Activated effector memory CD4-positive, alpha-beta T cell treated with anti-CD3 and anti-CD28 coated beads, Interleukin-2, amount 50 U/mL, for 16 hours (primary cell): ENCODE data around the gene INPP5J.
"Not testable (repeated sequence)": the region's sequence is repeated elsewhere in the genome, so short reads cannot be mapped to it uniquely, and the experiment has no call there.

ENCODE experiments used
- DNase-seq: peaks from one replicate; pipeline ENCODE4 v3.0.0-alpha.2; 2020

INPP5J gene, protein sequence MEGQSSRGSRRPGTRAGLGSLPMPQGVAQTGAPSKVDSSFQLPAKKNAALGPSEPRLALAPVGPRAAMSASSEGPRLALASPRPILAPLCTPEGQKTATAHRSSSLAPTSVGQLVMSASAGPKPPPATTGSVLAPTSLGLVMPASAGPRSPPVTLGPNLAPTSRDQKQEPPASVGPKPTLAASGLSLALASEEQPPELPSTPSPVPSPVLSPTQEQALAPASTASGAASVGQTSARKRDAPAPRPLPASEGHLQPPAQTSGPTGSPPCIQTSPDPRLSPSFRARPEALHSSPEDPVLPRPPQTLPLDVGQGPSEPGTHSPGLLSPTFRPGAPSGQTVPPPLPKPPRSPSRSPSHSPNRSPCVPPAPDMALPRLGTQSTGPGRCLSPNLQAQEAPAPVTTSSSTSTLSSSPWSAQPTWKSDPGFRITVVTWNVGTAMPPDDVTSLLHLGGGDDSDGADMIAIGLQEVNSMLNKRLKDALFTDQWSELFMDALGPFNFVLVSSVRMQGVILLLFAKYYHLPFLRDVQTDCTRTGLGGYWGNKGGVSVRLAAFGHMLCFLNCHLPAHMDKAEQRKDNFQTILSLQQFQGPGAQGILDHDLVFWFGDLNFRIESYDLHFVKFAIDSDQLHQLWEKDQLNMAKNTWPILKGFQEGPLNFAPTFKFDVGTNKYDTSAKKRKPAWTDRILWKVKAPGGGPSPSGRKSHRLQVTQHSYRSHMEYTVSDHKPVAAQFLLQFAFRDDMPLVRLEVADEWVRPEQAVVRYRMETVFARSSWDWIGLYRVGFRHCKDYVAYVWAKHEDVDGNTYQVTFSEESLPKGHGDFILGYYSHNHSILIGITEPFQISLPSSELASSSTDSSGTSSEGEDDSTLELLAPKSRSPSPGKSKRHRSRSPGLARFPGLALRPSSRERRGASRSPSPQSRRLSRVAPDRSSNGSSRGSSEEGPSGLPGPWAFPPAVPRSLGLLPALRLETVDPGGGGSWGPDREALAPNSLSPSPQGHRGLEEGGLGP

DNA sequence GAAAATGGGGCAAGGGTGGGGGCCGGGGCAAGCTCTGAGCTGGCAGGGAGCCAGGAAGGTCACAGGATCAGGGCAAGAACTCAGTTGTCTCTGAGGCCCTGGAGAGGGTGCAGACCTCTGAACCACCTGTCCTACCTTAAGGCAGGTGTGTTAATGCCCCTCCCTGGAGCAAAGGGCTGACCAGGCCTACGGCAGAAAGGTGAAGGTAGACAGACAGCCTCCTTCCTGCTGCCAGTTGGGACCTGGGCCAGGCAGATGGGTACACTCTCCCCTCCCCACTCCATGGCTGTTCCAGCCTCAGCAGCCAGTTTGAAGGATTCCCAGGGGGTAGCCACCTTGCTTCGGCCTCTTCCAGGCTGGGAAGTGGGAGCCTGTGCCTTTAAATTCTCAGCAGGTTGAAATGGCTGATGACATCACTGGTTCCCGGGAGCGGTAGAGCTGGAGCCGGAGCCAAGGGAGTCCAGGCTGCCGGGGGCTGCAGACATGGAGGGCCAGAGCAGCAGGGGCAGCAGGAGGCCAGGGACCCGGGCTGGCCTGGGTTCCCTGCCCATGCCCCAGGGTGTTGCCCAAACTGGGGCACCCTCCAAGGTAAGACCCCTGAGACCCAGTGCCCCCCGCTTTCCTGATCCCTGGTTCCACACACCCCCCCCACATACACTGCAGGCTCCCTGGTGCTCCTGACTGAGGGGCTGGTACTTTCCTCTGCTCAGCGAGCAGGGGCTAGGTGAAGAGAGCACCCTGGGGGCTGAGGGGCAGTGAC is at the start of gene INPP5J:
TSS of gene INPP5J (plus strand) at position 435 of the 760 bp plus-strand sequence. CDS start at position 484, 49 bp downstream.
- no peak for DNase-seq

DNA sequence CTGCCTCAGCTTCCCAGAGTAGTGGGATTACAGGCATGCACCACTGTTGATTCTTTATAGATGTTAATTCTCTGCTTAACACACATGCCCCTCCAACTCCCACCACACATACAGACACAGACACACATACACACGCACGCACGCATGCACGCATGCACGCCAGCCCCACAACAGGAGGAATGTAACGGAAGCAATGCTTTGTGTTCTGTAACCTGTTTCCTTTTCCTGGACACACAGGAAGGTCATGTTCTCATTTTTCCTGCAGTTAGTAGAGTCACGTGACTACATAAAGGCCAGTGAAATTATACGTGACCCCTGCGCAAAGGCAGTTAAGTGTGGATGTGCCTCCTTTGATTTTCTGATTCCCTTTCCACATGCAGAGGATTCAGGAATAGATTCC is 49.6 kb upstream of the INPP5J start:
- DNase-seq: not testable (repeated sequence)

DNA sequence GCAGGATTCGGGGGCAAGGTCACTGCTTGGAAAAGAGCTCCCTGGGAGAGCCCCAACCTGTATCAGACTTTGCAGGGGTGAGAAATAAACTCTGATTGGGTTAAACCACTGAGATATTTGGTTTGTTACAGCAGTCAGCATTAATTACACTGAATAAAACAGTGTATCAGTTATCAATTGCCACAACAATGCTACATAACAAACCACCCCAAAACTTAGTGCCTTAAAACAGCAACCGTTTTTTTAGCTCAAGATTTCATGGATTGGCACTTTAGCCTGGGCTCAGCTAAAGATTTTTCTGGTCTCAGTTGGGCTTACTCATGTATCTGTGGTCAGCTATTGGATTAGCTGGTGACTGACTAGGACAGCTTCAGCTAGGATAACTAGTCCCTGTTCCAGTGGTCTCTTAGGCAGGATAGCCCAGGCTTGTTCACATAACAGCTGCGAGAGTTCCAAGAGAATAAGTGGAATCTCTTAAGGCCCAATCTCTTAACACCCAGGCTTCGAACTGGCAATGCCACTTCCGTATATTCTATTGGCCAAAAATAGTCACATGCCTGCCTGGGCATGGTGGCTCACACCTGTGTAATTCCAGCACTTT is 49.1 kb upstream of the INPP5J start:
- DNase-seq: not testable (repeated sequence)

DNA sequence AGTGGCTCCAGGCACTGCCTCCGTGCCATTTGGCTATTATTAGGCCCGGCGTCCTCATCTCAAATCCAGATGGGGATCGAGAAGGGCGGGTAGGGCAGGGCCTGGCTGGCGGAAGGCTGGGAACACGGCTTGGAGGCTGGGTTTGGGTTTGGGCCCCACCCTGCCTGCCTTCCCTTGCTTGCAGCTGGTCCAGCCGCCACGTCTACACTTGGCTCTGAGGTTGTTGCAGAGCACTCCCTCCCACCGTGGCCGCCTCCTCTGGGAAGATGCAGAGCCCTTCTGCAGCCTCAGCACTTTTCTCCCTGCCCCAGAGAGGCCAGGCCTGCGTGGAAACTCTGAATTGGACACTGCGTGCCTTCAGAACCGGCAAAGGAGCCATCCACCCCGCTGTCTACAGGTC is 46.8 kb upstream of the INPP5J start:
- no peak for DNase-seq

DNA sequence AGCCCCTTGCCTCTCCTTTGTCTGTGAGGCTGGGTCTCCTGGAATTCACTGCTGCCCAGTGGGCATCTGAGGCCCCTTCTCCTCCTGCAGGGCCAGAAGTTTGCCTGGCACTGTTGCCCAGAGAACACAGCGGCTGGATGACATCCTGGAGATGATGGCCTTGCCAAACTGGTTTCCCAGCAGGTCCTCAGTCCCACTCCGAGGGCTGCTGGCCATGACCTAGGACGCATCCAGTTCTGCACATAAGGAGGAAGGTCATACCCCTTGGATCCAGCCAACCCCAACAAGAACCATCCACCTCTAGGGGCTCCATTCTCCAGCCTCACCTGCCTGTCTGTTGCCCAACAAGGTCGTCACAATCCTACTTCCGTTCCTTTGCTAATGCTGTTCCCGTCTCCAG is 45.1 kb upstream of the INPP5J start:
- no peak for DNase-seq

DNA sequence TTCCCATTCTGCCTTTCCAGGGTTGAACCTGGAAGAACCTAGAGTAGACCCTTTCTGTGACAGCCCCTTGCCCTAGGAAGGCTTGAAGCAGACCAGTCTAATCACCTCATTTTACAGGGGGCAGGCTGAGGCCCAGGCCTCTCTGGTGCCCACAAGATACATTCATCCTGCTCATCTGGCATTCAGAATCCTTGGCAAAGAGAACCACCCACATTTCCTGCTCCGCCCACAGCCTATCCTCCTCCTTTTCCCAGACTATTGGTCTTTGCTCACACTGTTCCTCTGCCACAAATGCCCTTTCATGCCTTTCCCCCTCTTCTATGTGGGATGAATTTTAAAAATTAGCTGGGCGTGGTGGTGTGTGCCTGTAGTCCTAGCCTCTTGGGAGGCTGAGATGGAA is 44.4 kb upstream of the INPP5J start:
- DNase-seq: not testable (repeated sequence)

DNA sequence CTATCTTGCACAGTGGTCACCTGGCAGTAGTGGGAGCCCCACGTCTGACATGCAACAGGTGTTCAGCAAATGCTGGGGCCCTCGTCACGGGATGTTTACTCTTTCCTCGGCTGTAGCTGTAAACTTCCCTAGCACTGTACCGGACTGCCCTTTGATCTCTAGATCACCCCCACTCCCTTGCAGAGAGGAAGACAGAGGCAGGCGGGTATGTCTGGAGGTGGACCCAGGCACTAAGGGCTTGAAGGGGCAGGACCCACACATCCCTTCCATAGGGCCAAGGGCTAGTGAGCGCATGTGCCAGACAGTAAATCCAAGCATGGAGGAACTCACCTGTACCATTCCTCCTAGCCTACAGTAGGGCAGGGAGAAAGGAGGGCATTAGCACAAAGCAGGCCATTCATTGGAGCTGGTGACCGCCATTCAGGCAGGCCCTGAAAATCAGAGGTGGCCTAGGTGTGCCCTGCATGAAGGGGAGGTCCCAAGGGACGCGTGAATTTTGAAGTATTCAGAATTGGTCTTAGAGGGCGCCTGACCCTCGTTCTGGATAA is 43.6 kb upstream of the INPP5J start:
- no peak for DNase-seq

DNA sequence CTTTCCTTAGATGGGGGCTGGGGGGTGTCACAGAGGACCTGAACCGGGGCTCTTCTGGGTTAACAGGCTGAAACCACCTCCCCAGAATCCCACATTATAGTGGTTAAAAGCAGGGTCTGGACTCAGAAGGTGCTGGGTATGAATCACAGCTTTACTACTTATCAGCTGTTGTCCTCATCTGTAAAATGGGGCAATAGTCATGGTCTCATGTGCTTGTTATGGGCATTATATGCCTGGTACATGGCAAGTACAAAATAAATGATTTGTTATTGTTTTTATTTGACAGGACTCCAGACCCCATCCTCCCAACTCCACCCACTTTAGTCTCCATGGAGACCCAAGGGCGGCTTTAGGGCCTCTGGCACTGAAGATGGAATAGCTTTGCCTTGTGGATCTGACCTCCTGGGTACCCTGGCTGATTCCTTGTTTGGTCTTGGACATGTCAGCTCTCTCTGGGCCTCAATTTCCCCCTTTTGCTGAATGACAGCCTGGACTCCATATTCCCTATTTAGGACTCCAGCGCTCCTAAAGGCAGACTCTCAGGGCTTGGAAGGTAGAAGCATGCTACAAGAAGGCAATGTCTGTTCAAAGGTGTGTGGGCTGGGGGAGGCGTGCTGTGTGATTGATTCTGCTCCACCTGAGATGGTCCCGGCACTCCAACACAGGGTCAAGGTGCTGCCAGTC is 42.5 kb upstream of the INPP5J start:
- no peak for DNase-seq

DNA sequence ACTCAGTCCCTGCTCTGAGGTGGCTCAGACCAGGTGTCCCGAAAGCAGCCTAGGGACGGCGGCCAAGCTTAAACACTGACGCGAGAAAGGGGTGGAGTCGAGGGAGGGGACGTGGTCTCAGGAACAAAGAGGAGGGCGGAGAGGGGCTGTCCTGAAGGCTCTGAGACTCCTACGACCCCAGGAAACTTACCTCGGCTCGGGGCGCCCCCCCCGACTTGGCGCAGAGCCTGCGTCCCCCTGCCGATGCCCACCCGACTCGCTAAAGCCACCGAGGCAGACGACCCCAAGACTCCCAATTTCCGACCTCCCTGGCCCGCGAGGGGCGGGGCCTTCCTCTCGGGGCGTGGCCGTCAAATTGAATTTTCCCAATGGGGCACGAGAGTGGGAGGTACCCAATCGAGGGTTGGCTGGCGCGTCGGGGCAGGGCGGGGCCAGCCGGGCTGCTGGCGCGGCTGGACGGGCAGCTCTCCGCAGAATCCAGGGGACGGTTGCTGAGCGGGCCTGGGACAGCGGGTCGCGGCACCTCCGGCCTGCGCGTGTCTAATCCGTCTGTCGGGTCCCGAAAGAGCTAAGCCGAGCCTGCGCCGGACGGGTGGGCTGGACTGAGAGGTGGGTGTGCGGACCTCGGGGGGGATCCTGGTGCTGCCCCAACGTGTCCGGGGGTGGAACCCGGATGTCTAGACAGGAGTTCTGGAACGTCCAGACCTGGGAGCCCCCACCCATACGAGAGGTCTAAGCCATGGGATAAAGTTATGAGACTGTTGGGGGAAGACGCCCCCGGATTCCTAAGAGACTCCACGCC is 41.7 kb upstream of the INPP5J start, which contains the start of gene SMTN:
TSS of gene SMTN (plus strand) at position 471 of the 802 bp plus-strand sequence. CDS start 1,941 bp downstream, outside the sequence.
- peak; percentile 96 for DNase-seq

DNA sequence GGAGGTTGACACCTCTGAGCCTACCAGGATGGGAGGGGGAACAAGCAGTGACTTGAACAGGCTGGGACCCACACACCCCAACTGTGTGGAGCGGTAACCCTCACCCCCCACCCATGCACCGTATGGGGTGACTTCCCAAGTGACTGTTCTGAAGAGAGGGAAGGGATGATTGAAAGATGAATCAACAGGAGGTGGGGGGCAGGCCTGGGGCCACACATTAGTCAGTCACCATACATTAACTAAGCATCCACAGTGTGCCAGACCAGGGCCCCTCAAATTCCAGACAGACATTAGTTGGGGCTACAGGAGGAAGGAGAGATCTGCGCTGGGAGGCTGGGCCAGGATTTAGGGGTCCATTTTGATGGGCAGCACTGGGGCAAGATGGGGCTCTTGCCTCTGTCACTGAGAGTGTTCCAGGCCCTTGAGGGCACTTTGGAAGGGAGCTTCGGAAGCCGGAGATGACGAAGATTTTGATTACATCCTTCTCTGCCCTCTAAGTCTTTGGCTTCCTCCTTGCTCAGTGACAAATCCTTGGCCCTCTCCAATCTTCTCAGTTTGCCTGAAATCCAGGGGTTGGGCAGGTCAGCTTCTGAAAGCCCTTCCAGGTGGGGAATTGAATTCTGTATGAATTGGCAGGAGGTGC is 40.7 kb upstream of the INPP5J start:
- DNase-seq: no peak

DNA sequence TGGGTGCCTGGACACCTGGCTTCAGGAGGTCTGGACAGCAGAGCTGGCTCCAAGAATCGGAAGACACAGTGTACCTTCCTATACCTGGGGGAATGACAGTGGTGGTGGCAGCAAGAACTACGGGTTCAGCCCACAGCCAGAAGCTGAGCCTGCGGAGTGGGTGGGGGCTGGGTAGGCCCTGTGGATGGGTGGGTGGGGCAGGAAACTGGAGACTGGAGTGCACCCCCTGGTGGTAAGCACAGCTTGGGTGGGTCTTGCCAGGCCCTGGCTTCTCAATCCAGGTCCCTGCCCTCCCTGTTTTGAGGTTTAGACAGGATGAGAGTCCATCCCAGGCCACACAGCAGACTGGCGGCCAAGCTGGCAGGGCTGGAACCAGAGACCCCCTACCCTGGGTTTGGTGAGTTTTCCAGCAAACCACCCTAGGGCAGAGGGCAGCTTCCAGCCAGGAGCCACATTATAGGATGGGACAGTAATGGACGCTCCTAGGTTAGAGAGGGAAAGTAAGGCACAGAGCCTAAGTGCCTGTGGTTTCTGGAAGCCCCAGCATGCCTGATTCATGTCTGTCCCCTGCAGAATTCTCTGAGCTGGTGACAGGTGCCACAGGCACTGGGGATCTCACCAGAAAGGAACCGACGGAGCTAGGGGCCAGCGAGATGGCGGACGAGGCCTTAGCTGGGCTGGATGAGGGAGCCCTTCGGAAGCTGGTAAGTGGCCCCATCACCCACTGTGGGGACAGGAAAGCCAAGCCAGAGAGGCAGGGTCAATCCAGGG is 40.0 kb upstream of the INPP5J start:
- peak; percentile 79 for DNase-seq

DNA sequence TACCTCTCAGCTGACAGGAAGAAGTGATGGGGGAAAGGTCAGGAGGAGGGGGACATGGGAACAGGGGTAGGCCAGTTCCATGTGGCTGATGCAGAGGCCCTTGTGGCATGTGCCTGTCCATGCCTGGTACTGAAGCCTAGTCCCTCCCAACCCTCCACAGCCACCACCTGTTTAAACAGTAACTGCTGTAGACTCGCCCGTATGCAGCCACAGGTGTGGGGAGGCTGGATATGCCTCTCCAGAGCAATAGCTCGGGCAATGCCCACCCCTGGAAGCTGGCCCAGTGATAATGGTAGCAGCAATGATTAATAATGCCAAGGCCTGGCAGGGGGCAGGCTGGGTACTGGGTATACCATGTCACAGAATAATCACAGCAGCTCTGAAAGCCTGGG is 39.4 kb upstream of the INPP5J start:
- DNase-seq: no peak

DNA sequence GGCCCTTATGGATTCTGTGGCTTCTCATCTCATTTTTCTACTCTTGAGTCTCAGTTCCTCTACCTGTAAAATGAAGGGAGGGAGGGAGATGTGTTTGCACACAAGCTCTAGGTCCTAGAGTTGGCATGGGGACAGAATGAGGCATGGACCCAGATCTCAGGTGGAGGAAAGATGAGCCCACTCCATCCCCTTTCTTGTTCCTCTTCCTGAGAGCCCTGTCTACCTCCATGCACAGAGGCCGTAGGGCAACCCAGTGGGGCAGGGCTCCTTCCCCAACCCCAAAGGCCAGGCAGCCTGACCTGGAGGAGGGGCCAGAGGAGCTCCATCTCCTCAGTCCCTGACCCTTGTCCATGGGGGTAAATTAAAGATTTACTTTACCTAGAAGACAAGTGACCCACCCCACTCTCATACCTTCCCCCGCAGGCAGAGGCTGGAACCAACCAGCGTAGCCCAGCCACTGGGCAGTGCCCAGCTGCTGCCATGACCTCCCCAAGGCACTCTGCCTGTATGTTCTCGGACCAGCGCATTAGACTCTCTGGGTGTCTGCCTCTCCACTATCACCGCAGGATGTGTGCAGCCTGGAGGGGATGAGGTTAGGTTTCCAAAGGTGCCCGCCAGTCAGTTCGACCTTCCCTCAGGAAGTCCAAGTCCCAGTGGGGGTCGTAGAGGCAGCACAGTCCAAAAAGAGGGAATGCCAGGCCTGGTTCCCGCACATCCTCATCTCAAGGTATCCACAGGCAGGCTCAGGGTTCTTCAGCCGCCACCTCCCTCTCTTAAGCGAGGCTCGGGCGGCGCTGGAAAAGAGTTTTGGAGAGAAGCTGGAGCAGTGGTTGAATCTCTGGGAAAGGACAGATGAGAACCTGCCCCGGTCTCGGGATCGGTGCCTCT is 38.6 kb upstream of the INPP5J start:
- no peak for DNase-seq

DNA sequence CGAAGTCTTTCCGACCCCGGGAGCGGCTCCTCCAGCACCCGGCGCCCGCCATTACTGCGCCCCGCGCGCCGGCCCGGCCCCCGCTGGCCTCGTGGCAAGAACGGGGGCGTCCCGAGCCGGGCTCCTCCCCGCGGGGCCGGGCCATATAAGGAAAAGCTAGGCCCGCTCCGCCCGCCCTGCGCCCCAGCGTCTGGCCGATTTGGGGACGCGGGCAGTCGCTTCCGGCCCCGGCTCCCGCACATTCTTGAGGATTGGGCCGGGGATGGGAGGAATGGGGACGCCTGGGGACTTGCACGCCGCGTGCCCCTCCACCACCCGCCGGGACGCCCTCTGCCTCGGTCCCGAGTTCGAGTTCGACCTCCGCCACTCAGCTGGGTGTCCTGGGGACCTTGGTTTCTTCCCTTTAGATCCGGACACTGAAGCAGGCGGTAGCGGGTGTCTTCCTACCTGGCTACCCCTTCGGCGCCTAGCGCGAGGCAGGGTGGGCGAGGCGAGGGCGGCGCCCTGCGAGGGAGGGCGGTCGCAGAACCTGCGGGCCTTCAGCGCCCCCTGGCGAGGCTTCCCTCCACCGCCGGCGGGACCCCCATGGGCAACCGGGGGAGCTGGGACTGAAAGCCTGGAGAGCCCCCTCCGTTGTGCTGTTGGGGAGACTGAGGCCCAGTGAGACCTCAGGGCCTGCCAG is 37.8 kb upstream of the INPP5J start:
- peak; percentile 95 for DNase-seq

DNA sequence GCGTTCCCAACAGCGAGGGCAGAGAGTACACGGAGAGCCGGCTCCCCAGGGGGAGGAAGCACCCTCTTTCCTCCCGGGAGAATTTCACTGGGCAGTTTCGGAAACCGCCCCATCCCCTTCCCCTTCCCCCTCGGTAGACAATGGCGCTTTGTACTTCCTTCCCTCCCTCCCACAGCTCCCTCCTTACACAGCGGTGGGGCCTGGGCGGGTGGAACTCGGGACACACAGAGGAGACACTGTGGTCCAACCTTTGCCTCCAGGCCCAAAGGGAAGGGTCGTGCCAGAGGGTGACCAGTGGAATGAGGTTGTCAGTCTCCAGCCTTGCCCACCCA is 37.3 kb upstream of the INPP5J start:
- DNase-seq: no peak

DNA sequence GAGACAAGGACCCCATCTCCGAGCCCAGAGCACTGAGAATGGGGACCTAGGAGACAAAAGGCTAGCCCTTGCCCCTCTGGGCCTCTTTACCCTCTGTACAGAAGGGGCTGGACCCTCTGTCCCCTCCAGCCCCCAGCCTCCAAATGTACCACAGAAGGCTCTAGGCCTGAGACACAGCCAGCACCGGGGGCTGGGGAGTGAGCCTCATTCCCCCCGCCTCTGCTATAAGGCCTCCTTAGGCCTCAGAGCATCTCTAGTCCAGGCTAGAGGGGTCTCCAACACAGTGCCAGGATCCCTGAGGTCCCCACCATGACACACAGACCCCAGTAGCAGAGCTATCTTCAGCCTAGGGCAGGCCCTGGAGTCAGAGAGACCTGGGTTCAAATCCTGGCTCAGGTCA is 36.8 kb upstream of the INPP5J start:
- no peak for DNase-seq

DNA sequence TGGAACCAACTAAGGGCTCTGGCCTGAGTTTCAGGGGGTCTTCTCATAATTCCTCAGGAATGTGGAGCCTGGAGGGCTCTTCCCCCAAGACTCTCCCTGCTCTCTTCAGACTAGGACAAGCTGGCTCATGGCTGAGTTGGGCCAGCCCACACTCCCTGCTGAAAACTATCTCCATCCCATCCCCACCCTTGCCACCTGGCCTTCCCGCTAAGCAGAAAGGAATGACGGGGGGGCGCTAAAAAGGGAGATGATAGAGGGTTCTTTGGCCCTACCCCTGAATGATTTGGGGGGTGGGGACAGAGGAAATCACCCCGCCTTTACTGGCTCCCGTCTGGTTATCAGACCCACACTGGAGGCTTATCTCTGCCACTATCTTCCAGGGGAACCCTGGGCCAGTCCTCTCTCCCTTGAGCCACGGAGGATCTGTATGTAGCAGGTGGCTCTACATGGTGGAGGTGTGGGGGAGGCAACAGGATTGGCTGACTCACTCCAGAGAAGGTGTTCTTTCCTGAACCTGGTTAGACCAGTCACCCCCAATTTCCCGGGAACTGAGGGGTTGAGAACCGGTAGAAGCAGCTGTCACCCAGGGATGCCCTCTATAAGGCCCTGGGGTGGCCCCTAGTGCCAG is 35.9 kb upstream of the INPP5J start:
- no peak for DNase-seq
